ENCODE measurements around the gene COL15A1.

COL15A1 gene

DNA sequence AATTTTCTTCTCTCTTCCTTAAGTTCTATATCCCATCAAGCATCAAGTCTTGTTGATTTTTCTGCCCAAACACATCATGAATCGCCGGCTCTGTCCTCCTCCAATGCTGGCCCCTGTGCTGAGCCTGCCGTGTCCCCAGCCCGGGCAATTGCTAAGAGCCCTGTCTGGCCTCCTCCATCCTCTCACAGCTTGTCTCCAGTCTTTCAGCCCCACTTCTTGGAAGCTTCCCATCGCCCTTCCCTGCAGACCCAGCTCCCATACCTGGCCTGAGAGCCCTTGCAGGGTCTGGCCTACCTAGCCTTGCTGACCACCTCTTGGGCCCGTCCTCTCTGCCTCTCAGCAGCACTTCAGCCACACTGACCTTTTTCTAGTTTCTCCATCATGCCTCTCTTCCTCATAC is 61.9 kb downstream of the COL15A1 start:
- TF ChIP-seq EZH2phosphoT487 (IDR thresholded peaks at IDR 0.05; ENCODE audit: borderline replicate concordance), result no peak
- TF ChIP-seq, protein P1, sequence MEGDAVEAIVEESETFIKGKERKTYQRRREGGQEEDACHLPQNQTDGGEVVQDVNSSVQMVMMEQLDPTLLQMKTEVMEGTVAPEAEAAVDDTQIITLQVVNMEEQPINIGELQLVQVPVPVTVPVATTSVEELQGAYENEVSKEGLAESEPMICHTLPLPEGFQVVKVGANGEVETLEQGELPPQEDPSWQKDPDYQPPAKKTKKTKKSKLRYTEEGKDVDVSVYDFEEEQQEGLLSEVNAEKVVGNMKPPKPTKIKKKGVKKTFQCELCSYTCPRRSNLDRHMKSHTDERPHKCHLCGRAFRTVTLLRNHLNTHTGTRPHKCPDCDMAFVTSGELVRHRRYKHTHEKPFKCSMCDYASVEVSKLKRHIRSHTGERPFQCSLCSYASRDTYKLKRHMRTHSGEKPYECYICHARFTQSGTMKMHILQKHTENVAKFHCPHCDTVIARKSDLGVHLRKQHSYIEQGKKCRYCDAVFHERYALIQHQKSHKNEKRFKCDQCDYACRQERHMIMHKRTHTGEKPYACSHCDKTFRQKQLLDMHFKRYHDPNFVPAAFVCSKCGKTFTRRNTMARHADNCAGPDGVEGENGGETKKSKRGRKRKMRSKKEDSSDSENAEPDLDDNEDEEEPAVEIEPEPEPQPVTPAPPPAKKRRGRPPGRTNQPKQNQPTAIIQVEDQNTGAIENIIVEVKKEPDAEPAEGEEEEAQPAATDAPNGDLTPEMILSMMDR (conservative IDR thresholded peaks at IDR 0.05; ENCODE audit: low read length), result no peak
- H3K9me3 ChIP-seq (ENCODE audit: insufficient read depth, low read depth, low read length), result peaks cover 8% of the 10 kb centered on the region; the same call in 1 of the 2 replicates
- no peaks in the 10 kb centered on the region for H4K20me1 ChIP-seq (ENCODE audit: insufficient read depth, low read length, poor library complexity, severe bottlenecking)
- H3K4me3 ChIP-seq (ENCODE audit: low read length, poor library complexity, severe bottlenecking), result no peak overlapping the region
- H3K9me2 ChIP-seq (replicated peaks; ENCODE audit: low read depth, low read length), result no peaks in the 10 kb centered on the region
- H3F3A ChIP-seq (ENCODE audit: low read depth), result no peaks in the 10 kb centered on the region
- H3K4me2 ChIP-seq (ENCODE audit: low read depth, low read length, poor library complexity, severe bottlenecking), result no peak overlapping the region
- H3K79me2 ChIP-seq (ENCODE audit: insufficient read depth, low read length), result no peaks in the 10 kb centered on the region
- H3K36me3 ChIP-seq (ENCODE audit: insufficient read depth, low read length), result no peaks in the 10 kb centered on the region; the same call in 1 of the 2 replicates
- no peaks in the 10 kb centered on the region for H3K27me3 ChIP-seq (ENCODE audit: insufficient read depth, low read length, poor library complexity, severe bottlenecking)
- peaks cover 15% of the 10 kb centered on the region for H3K4me1 ChIP-seq (ENCODE audit: insufficient read depth, low read length, poor library complexity, severe bottlenecking)
- H3K9ac ChIP-seq (ENCODE audit: low read depth, low read length, poor library complexity, severe bottlenecking), result no peak overlapping the region
- no peak overlapping the region for H2AFZ ChIP-seq (ENCODE audit: low read length)

DNA sequence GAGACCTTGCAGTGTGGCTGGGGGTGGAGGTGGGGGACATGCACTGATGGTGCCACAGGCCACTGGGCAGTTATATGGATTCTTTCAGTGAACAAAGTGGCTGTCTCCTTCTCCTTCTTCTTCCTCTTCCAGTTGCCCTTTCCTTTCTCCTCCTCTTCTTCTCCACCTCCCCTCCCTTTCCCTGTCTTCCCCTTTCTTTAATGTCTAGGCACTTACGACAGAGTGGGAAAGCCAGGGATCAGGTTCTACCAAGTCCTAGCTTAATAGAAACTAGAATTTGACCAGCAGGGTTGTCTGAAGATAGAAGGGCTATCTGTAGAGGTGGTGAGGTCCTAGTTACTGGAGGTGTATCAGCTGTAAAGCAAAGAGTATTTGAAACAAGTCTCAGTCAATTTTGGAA is 62.8 kb downstream of the COL15A1 start:
- TF ChIP-seq EZH2phosphoT487 (IDR thresholded peaks at IDR 0.05; ENCODE audit: borderline replicate concordance), result no peak
- TF ChIP-seq, protein P1 (conservative IDR thresholded peaks at IDR 0.05; ENCODE audit: low read length), result no peak
- Histone ChIP-seq H3K9me3 (ENCODE audit: insufficient read depth, low read depth, low read length) (peaks cover 15% of the 10 kb centered on the region; the same call in 1 of the 2 replicates), H3K9ac (ENCODE audit: low read depth, low read length, poor library complexity, severe bottlenecking) (no peak overlapping the region)

DNA sequence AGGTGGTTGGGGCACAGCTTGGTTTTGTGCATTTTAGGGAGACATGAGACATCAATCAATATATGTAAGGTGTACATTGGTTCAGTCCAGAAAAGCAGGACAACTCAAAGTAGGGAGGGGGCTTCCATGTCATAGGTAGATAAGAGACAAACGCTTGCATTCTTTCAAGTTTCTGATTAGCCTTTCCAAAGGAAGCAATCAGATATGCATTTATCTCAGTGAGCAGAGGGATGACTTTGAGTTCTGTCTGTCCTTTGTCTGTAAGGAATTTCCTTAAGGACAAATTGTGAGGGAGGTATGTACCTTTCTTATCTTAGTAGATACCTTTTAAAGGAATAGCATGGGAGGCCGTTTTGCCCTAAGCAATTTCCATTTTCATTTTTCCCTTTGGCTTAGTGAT is 63.3 kb downstream of the COL15A1 start:
- TF ChIP-seq, protein P1 (conservative IDR thresholded peaks at IDR 0.05; ENCODE audit: low read length), result no peak
- TF ChIP-seq EZH2phosphoT487 (IDR thresholded peaks at IDR 0.05; ENCODE audit: borderline replicate concordance), result no peak

More for the DNA sequence above, 62.8 kb downstream of the COL15A1 start:
- Histone ChIP-seq H3K4me2 (ENCODE audit: low read depth, low read length, poor library complexity, severe bottlenecking) (no peak overlapping the region), H3K4me3 (ENCODE audit: low read length, poor library complexity, severe bottlenecking) (no peak overlapping the region), H3K27me3 (ENCODE audit: insufficient read depth, low read length, poor library complexity, severe bottlenecking) (no peaks in the 10 kb centered on the region), H3K4me1 (ENCODE audit: insufficient read depth, low read length, poor library complexity, severe bottlenecking) (peaks cover 6% of the 10 kb centered on the region), H4K20me1 (ENCODE audit: insufficient read depth, low read length, poor library complexity, severe bottlenecking) (no peaks in the 10 kb centered on the region), H3K36me3 (ENCODE audit: insufficient read depth, low read length) (no peaks in the 10 kb centered on the region; the same call in 1 of the 2 replicates), H3K79me2 (ENCODE audit: insufficient read depth, low read length) (no peaks in the 10 kb centered on the region), H3K9me2 (replicated peaks; ENCODE audit: low read depth, low read length) (no peaks in the 10 kb centered on the region), H3F3A (ENCODE audit: low read depth) (no peaks in the 10 kb centered on the region), H2AFZ (ENCODE audit: low read length) (no peak overlapping the region)

More for the DNA sequence above, 63.3 kb downstream of the COL15A1 start:
- H3K79me2 ChIP-seq (ENCODE audit: insufficient read depth, low read length), result no peaks in the 10 kb centered on the region
- H3K4me2 ChIP-seq (ENCODE audit: low read depth, low read length, poor library complexity, severe bottlenecking), result no peak overlapping the region
- no peaks in the 10 kb centered on the region for H4K20me1 ChIP-seq (ENCODE audit: insufficient read depth, low read length, poor library complexity, severe bottlenecking)
- H3F3A ChIP-seq (ENCODE audit: low read depth), result no peaks in the 10 kb centered on the region
- no peaks in the 10 kb centered on the region; the same call in 1 of the 2 replicates for H3K36me3 ChIP-seq (ENCODE audit: insufficient read depth, low read length)
- no peaks in the 10 kb centered on the region for H3K27me3 ChIP-seq (ENCODE audit: insufficient read depth, low read length, poor library complexity, severe bottlenecking)
- H3K9me3 ChIP-seq (ENCODE audit: insufficient read depth, low read depth, low read length), result peaks cover 19% of the 10 kb centered on the region; the same call in 1 of the 2 replicates
- H2AFZ ChIP-seq (ENCODE audit: low read length), result no peak overlapping the region
- H3K9me2 ChIP-seq (replicated peaks; ENCODE audit: low read depth, low read length), result no peaks in the 10 kb centered on the region
- peaks cover 2% of the 10 kb centered on the region for H3K4me1 ChIP-seq (ENCODE audit: insufficient read depth, low read length, poor library complexity, severe bottlenecking)
- H3K4me3 ChIP-seq (ENCODE audit: low read length, poor library complexity, severe bottlenecking), result no peak overlapping the region
- H3K9ac ChIP-seq (ENCODE audit: low read depth, low read length, poor library complexity, severe bottlenecking), result no peak overlapping the region
